ENCODE measurements around the gene WIPI1. TPM values are rescaled to one million over a fixed set of nuclear protein-coding genes. Genes with fewer than 3 reads are reported as not detected.
A peak's percentile ranks its signal among the peaks of the same experiment; 100 is the strongest.

Gene WIPI1
- total RNA-seq, 2 donors from 2014 or later = 24.2 to 37.7 TPM

GRCh38 chr17:68441070-68441770, 16.1 kb downstream of the WIPI1 start:
- no peak for DNase-seq (ENCODE audit: low spot score)
- peaks cover 26% of the 10 kb centered on the region for H3K4me1 ChIP-seq (replicated peaks)
- H3K27ac ChIP-seq = peak overlapping the region; percentile 36 to 81
- H3K27me3 ChIP-seq (replicated peaks; ENCODE audit: insufficient read depth) = no peaks in the 10 kb centered on the region
- intact Hi-C loops (cut with DNase I) = no loop called here
- no peak for TF ChIP-seq POLR2A (IDR thresholded peaks at IDR 0.05)
- TF ChIP-seq CTCF (IDR thresholded peaks at IDR 0.05) = no peak
- TF ChIP-seq POLR2AphosphoS5 (IDR thresholded peaks at IDR 0.05) = no peak
- 65% methylated on average over 14 of the region's 14 CpGs for WGBS
- no peaks in the 10 kb centered on the region for H3K36me3 ChIP-seq
- no peaks in the 10 kb centered on the region for H3K9me3 ChIP-seq
- H3K4me3 ChIP-seq = no peak overlapping the region

- Histone ChIP-seq H3K27ac (peak overlapping the region; percentile 36 to 81), H3K27me3 (replicated peaks; ENCODE audit: insufficient read depth) (no peaks in the 10 kb centered on the region), H3K36me3 (no peaks in the 10 kb centered on the region), H3K9me3 (no peaks in the 10 kb centered on the region), H3K4me3 (no peak overlapping the region), H3K4me1 (replicated peaks) (peaks cover 26% of the 10 kb centered on the region)
- DNase-seq (ENCODE audit: low spot score) = no peak
- WGBS = 67% methylated on average over 2 of the region's 2 CpGs
- intact Hi-C loops (cut with DNase I) = no loop called here
- TF ChIP-seq POLR2A (IDR thresholded peaks at IDR 0.05) = no peak
- TF ChIP-seq CTCF (IDR thresholded peaks at IDR 0.05) = no peak
- TF ChIP-seq POLR2AphosphoS5 (IDR thresholded peaks at IDR 0.05) = no peak
Observed at GRCh38 chr17:68440526-68440925, 16.8 kb downstream of the WIPI1 start.

- Histone ChIP-seq H3K27ac (peak overlapping the region; percentile 36 to 81), H3K4me1 (replicated peaks) (peaks cover 26% of the 10 kb centered on the region)
Observed at GRCh38 chr17:68439656-68440290, 17.5 kb downstream of the WIPI1 start.

GRCh38 chr17:68437979-68438822, 19.1 kb downstream of the WIPI1 start:
- H3K4me3 ChIP-seq = no peak overlapping the region
- no peak for DNase-seq (ENCODE audit: low spot score)
- no peaks in the 10 kb centered on the region for H3K9me3 ChIP-seq
- no peaks in the 10 kb centered on the region for H3K27me3 ChIP-seq (replicated peaks; ENCODE audit: insufficient read depth)
- 73% methylated on average over 14 of the region's 14 CpGs for WGBS
- peaks cover 3 to 9% of the 10 kb centered on the region in 2 donors for H3K36me3 ChIP-seq
- no peak for TF ChIP-seq CTCF (IDR thresholded peaks at IDR 0.05)
- TF ChIP-seq POLR2A (IDR thresholded peaks at IDR 0.05) = no peak
- no peak for TF ChIP-seq POLR2AphosphoS5 (IDR thresholded peaks at IDR 0.05)
- H3K4me1 ChIP-seq (replicated peaks) = peaks cover 17% of the 10 kb centered on the region
- intact Hi-C loops (cut with DNase I) = loop anchor here (5.0 kb wide), 1 partner anchor 176 kb away; no protein-coding TSS in a partner anchor
- H3K27ac ChIP-seq = peak overlapping the region; percentile 47 to 51

More at GRCh38 chr17:68439656-68440290, 17.5 kb downstream of the WIPI1 start:
- Histone ChIP-seq H3K9me3 (no peaks in the 10 kb centered on the region), H3K36me3 (no peaks in the 10 kb centered on the region), H3K27me3 (replicated peaks; ENCODE audit: insufficient read depth) (no peaks in the 10 kb centered on the region), H3K4me3 (no peak overlapping the region)
- 62% methylated on average over 8 of the region's 8 CpGs for WGBS
- DNase-seq (ENCODE audit: low spot score) = no peak
- TF ChIP-seq POLR2AphosphoS5 (IDR thresholded peaks at IDR 0.05) (no peak), CTCF (IDR thresholded peaks at IDR 0.05) (no peak), POLR2A (IDR thresholded peaks at IDR 0.05) (no peak)
- intact Hi-C loops (cut with DNase I) = loop anchor here (5.0 kb wide), 1 partner anchor 177 kb away; no protein-coding TSS in a partner anchor

Data from prostate gland (tissue), 2 donors.